ENCODE measurements around the gene ANKIB1. TPM values are rescaled to one million over a fixed set of nuclear protein-coding genes. Genes with fewer than 3 reads are reported as not detected.

ANKIB1 gene
- polyA plus RNA-seq, 1 donor (not counting 4 experiments of a cell fraction or from before 2014, with no cell fraction given): 37.0 TPM

GRCh38 chr7:92375013-92375412 lies 129.2 kb downstream of the ANKIB1 start:
- TF ChIP-seq EZH2 (IDR thresholded peaks at IDR 0.05; ENCODE audit: low read length) (no peak), CTCF (optimal IDR thresholded peaks at IDR 0.05 in 1 of 3, IDR thresholded peaks at IDR 0.05 in 1 of 3, conservative IDR thresholded peaks at IDR 0.05 in 1 of 3; ENCODE audit: extremely low read depth in 1 of 3, insufficient read depth in 2 of 3, low read length in 3 of 3) (no peak)

GRCh38 chr7:92391071-92391470 lies 145.3 kb downstream of the ANKIB1 start:
- Histone ChIP-seq H3K9me1 (ENCODE audit: control insufficient read depth, extremely low read depth, insufficient read depth, low read length) (no peaks in the 10 kb centered on the region), H3K36me3 (ENCODE audit: control insufficient read depth in 2 of 2, extremely low read depth in 1 of 2, insufficient read depth in 2 of 2, low read length in 2 of 2) (peaks cover 5% of the 10 kb centered on the region in 2 experiments), H3K27ac (ENCODE audit: control insufficient read depth, insufficient read depth, low read length) (no peak overlapping the region), H3K4me1 (ENCODE audit: control insufficient read depth, extremely low read depth, insufficient read depth, low read length) (no peaks in the 10 kb centered on the region), H3K4me3 (ENCODE audit: control insufficient read depth in 2 of 3, extremely low read depth in 1 of 3, insufficient read depth in 2 of 3, low read depth in 1 of 3, low read length in 3 of 3) (no peak overlapping the region), H3K9me3 (ENCODE audit: control insufficient read depth, low read depth, low read length) (no peaks in the 10 kb centered on the region), H4K20me1 (ENCODE audit: control insufficient read depth, extremely low read depth, insufficient read depth, low read length) (no peaks in the 10 kb centered on the region), H3K79me2 (ENCODE audit: control insufficient read depth, insufficient read depth, low read length) (no peaks in the 10 kb centered on the region), H3K4me2 (ENCODE audit: control insufficient read depth, extremely low read depth, insufficient read depth, low read depth, low read length) (no peak overlapping the region), H3K27me3 (ENCODE audit: control insufficient read depth, extremely low read depth, insufficient read depth, low read length) (no peaks in the 10 kb centered on the region), H2AFZ (ENCODE audit: control insufficient read depth, low read length) (no peak overlapping the region), H3K9ac (ENCODE audit: control insufficient read depth, extremely low read depth, insufficient read depth, low read length) (no peak overlapping the region)
- no peak for DNase-seq (ENCODE audit: low read depth, low spot score)
- dilution Hi-C loops (cut with MboI; ENCODE audit: extremely low pct_ligation_motif_present, low sequenced_read_pairs): no loop called here
- no peak for FAIRE-seq
- TF ChIP-seq EZH2 (IDR thresholded peaks at IDR 0.05; ENCODE audit: low read length) (no peak), CTCF (optimal IDR thresholded peaks at IDR 0.05 in 1 of 3, IDR thresholded peaks at IDR 0.05 in 1 of 3, conservative IDR thresholded peaks at IDR 0.05 in 1 of 3; ENCODE audit: extremely low read depth in 1 of 3, insufficient read depth in 2 of 3, low read length in 3 of 3) (no peak)

More at GRCh38 chr7:92375013-92375412, 129.2 kb downstream of the ANKIB1 start:
- Histone ChIP-seq H3K9ac (ENCODE audit: control insufficient read depth, extremely low read depth, insufficient read depth, low read length) (no peak overlapping the region), H4K20me1 (ENCODE audit: control insufficient read depth, extremely low read depth, insufficient read depth, low read length) (no peaks in the 10 kb centered on the region), H3K27me3 (ENCODE audit: control insufficient read depth, extremely low read depth, insufficient read depth, low read length) (no peaks in the 10 kb centered on the region), H3K4me3 (ENCODE audit: control insufficient read depth in 2 of 3, extremely low read depth in 1 of 3, insufficient read depth in 2 of 3, low read depth in 1 of 3, low read length in 3 of 3) (no peak overlapping the region), H3K4me2 (ENCODE audit: control insufficient read depth, extremely low read depth, insufficient read depth, low read depth, low read length) (no peak overlapping the region), H3K36me3 (ENCODE audit: control insufficient read depth in 2 of 2, extremely low read depth in 1 of 2, insufficient read depth in 2 of 2, low read length in 2 of 2) (peaks cover 0 to 9% of the 10 kb centered on the region in 2 experiments), H3K4me1 (ENCODE audit: control insufficient read depth, extremely low read depth, insufficient read depth, low read length) (no peaks in the 10 kb centered on the region), H2AFZ (ENCODE audit: control insufficient read depth, low read length) (no peak overlapping the region), H3K27ac (ENCODE audit: control insufficient read depth, insufficient read depth, low read length) (no peak overlapping the region), H3K79me2 (ENCODE audit: control insufficient read depth, insufficient read depth, low read length) (no peaks in the 10 kb centered on the region), H3K9me1 (ENCODE audit: control insufficient read depth, extremely low read depth, insufficient read depth, low read length) (no peaks in the 10 kb centered on the region), H3K9me3 (ENCODE audit: control insufficient read depth, low read depth, low read length) (no peaks in the 10 kb centered on the region)
- DNase-seq (ENCODE audit: low read depth, low spot score) (no peak), FAIRE-seq (no peak)
- dilution Hi-C loops (cut with MboI; ENCODE audit: extremely low pct_ligation_motif_present, low sequenced_read_pairs): no loop called here
